Esophagus squamous epithelium (tissue), 4 donors: ENCODE measurements around the gene ARID1A.

Source experiments
- CTCF ChIP-seq, 6 experiments: fragments of 450-650 bp in 4 of 6; fragments of 200-600 bp in 2 of 6; sonication (generic) in 2 of 6; IDR thresholded peaks; one replicate each; pipeline ENCODE4 v1.5.1; 2016 to 2019; ENCODE audit warnings: antibody characterized with exemption in 6 of 6, mild to moderate bottlenecking in 4 of 6, moderate library complexity in 4 of 6
- POLR2A ChIP-seq, 4 donors: fragments of 450-650 bp; IDR thresholded peaks; one replicate each; pipeline ENCODE4 v1.6.1; 2017; ENCODE audit warnings: antibody characterized with exemption in 4 of 4, mild to moderate bottlenecking in 4 of 4, moderate library complexity in 3 of 4

- TF ChIP-seq CTCF (IDR thresholded peaks at IDR 0.05) = no peak
- no peak for TF ChIP-seq POLR2A (IDR thresholded peaks at IDR 0.05)
Observed at GRCh38 chr1:26706315-26706714, 10.5 kb downstream of the ARID1A start.
